HG02973 (cell line): ENCODE results near the gene NSG2.

ENCODE experiments used
- ATAC-seq: cut with Tn5 transposase; IDR thresholded peaks from one replicate; pipeline ENCODE4 v1.9.1; 2021; ENCODE audit warnings: moderate library complexity; ENCODE audit not compliant: unreplicated experiment

Gene NSG2

DNA sequence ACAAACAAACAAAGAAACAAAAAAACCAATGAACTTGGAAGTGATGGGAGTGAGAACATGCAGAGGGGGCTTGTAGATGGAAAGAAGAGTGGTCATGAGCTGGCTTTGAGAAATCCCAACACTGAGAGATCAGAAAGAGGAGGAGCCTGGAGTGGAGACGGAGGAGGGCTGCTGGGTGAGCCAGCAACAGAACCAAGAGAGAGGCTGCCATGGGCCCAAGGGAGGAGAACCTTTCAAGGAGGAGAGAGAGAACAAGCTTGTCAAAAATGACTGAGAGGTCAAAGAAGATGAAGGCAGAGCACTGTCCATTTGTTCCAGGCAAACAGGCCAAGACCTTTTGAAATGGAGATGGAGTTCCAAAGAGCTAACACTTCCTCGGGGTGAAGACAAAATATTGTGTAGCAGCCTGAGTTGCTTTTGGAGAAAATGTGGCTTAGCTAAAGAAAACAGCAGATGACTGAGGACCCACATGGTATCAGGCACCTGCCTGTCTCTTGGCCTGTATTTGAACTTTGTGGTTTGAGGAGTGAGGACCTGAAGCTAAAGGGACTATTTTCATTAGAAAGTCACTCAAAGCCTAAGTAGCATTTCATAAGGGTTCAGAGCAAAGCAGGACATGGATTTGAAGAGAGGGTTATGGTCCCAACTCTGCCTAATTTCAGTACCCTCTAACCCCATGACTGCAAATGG lies 13.1 kb downstream of the NSG2 start:
- no peak for ATAC-seq

GRCh38 chr5:174059247-174059646 lies 13.7 kb downstream of the NSG2 start:
- ATAC-seq = no peak

- no peak for ATAC-seq
Measured at GRCh38 chr5:174063082-174063756, 17.7 kb downstream of the NSG2 start.

GRCh38 chr5:174064171-174064570 lies 18.7 kb downstream of the NSG2 start:
- ATAC-seq = no peak

DNA sequence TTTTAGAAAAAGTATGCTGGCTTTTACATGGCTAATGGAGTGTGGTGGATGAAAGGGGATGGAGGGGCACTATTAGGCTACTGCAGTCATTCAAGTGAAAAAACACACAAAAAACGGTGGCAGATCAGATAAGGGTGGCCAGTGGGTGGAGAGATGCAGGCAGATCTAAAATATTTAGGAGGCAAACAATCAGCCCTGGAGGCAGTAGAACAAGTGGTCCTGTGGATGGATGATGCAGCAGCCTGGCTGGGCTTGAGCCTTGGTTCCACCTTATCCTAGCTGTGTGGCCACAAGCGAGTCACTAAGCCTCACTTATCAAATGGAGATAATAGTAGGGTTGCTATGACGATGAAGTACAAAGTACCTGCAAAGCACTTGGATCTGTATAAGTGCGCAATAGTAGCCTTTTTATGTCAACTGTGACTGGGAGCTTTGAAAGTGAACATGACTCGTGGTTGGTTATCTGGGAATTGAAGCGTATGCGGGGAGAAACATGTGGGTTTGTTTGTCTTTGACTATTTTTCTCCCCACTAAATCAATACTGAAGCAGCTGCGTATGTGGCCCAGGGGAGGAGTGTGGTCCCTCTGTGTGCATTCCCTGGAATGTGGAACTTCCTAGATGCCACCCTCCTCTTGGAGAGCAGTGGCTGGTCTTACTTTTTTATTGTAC lies 20.2 kb downstream of the NSG2 start:
- ATAC-seq = no peak

GRCh38 chr5:174067499-174067898 lies 22.0 kb downstream of the NSG2 start:
- no peak for ATAC-seq

- ATAC-seq = no peak
Measured at GRCh38 chr5:174071484-174071883, 26.0 kb downstream of the NSG2 start.

DNA sequence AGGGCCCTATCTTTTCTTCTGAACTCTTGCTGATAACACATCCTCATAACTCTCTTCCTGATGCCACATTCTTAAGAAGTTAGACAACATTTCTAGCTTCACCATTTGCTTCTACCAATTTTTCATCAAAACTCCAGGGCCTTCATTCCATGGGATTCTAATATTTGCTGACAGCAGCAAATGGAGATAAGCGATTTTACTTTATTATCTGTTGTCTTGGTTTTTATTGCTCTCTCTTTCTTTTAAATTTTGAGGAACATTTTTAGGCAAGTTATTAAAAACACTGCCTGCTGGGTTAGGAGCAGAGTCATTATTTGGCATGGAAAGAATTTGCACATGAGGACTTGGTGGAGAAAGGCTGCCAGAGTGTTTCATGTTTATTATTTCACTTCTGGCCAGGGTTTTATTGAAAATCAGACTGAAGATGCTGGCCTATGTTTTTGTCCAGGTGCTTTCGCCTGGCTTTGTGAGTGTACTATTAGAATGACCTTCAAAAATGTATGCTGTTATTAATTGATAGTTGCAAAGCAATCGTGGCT lies 27.7 kb downstream of the NSG2 start:
- no peak for ATAC-seq

GRCh38 chr5:174074369-174074768 lies 28.9 kb downstream of the NSG2 start:
- no peak for ATAC-seq

DNA sequence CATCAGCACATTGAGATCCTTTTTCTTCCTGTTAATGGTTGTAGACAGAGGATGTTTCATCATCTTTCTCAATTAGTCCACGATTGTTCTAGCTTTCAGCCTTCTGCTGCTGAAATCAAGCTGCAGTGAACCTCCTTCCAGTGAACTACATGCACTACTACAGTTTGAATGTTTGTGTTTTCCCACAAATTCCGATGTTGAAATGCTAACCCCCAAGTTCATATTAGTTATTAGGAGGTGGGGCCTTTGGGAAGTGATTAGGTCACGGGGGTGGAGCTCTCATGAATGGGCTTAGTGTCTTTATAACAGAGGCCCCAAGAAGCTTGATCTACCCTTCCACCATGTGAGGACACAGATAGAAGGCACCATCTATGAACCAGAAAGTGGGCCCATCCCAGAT lies 32.9 kb downstream of the NSG2 start:
- no peak for ATAC-seq

GRCh38 chr5:174082286-174082685 lies 36.8 kb downstream of the NSG2 start:
- ATAC-seq = no peak

GRCh38 chr5:174083056-174083827 lies 37.7 kb downstream of the NSG2 start:
- no peak for ATAC-seq

- no peak for ATAC-seq
Measured at GRCh38 chr5:174084691-174085154, 39.2 kb downstream of the NSG2 start.

- no peak for ATAC-seq
Measured at GRCh38 chr5:174086751-174087150, 41.2 kb downstream of the NSG2 start.

DNA sequence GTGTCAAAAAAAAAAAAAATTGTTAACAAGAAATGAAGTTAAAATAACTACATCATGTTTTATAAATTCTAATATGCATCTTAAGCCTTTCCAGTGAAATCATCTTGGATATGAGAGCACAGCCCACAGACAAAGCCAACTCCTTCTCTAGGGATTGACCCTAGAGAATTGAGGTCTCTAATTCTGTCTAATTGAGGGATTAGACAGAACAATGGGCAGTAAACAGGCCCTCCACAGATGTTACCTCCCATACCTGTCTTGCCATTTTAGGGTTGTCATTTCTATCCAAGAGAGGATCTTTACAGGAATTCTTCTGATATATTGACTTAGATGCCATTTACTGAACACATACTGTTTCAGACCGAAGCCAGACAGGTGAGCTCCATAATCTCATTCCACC lies 42.3 kb downstream of the NSG2 start:
- no peak for ATAC-seq

- no peak for ATAC-seq
Measured at GRCh38 chr5:174090129-174090528, 44.6 kb downstream of the NSG2 start.

DNA sequence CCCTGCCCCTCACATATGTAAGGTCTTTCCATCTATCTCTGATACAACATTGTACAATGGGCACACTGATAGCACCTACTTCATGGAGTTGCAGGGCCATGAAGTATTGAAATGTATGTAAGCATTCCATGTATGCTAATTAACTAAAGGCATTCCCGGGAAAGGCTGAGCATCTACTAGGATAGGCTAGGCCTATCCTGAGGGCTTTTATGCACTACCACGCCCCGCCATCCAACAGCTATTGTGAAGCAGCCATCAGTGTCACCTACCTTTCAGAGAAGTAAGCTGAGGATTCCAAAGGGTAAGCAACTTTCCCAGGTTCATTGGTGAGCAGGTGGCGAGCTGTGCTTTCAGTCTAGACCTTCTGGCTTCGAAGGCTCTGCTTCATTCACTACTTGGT lies 47.6 kb downstream of the NSG2 start:
- ATAC-seq = no peak

DNA sequence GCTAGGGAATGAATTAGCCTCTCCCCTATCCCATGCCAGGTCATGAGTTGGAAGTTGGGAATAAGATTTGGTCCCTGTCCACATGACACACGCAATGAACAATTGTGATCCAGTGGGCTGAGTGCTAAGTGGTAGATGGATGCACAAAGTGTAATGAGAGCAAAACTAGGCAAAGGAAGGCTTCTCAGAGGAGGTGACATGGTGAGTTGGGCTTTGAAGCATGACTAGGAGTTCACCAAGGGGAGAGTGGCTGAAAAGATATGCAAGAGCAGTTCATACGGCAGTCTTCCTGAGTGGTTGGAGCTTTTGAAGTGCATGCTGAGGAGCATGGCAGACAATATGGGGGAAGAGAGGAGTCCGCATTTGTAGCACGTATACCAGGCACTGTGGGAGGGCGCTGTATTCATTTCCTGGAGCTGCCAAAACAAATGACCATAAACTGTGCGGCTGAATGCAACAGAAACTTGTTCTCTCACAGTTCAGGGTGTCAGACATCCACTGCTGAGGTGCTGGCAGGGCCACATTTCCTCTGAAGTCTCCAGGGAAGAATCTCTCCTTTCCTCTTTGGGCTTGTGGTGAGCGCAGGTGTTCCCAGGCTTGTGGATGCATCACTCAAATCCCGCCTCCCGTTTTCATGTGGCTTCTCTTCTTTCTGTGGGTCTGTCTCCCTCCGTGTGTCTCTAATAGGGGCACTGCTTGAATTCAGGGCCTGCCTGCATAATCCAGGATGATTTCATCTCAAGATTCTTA lies 49.5 kb downstream of the NSG2 start:
- no peak for ATAC-seq

DNA sequence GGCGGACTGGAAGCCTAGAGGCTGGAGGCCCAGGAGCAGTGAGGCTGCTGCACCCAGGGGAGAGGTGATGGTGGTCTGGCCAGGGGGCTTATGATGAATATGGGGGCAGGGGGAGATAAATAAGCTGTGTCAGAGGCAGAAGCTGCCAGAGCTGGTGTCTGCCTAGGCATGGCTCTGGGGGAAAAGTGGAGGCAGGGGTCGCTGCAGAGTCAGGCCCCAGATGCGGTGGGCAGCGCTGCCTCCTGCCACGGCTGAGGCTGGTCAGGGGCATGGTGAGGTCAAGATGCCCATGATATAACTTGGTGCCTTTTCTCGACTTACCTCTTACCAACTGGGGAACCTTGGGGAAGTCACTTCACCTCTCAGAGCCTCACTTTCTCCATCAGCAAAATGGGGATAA lies 51.1 kb downstream of the NSG2 start:
- ATAC-seq = no peak

DNA sequence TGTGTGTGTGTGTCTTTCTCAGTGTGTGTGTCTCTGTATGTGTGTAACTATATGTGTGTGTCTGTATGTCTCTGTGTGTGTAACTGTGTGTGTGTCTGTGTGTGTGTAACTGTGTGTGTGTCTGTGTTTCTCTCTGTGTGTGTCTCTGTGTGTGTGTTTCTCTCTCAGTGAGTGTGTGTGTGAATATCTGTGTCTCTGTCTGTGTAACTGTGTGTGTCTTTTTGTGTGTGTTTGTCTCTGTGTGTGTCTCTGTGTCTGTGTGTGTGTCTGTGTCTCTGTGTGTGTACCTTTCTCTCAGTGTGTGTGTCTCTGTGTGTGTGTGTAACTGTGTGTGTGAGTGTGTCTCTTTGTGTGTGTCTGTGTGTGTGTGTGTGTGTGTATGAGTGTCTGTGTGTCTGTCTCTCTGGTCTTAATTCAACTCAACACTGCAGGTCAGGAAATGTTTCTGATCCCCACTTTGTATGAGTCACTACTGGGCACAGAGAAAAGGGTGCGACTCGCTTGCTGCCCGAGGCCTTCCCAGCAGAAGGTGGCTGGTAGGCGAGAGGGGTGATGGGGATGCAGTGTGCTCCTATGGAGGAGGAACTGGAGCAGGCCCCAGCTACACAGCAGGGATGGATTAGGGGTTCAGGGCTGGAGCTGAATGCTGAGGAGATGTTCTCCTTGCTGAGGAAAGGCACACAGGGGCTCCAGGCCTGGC lies 52.1 kb downstream of the NSG2 start:
- no peak for ATAC-seq
